Activated naive CD8-positive, alpha-beta T cell treated with anti-CD3 and anti-CD28 coated beads, Interleukin-2, amount 10 ng/mL, durations not matched to agents 7 days and 5 days (primary cell): ENCODE measurements around the gene ZNF335. TPM values are rescaled to one million over a fixed set of nuclear protein-coding genes. Genes with fewer than 3 reads are reported as not detected.
A peak's percentile ranks its signal among the peaks of the same experiment; 100 is the strongest.

Experiments
- ATAC-seq: fragments of 150-1000 bp; cut with Tn5 transposase; one replicate; pipeline ENCODE4 v1.10.0; 2021; ENCODE audit warnings: low read depth, moderate library complexity
- POLR2A ChIA-PET: fragments of 350-600 bp; sonication (Branson Sonifier 250); formaldehyde crosslinking; loops from one replicate; lab custom pipeline; 2021; ENCODE audit warnings: antibody characterized with exemption; lab: Charles Lee
- DNase-seq: peaks from one replicate; pipeline ENCODE4 v3.0.0; 2021
- H3K27ac Mint-ChIP-seq: one replicate; pipeline ENCODE4 v1.8.0; 2022; ENCODE audit warnings: mild to moderate bottlenecking, mixed read lengths
- H3K27me3 Mint-ChIP-seq: one replicate; pipeline ENCODE4 v1.8.0; 2022; ENCODE audit warnings: mild to moderate bottlenecking, moderate library complexity, mixed read lengths
- H3K36me3 Mint-ChIP-seq: one replicate; pipeline ENCODE4 v1.8.0; 2021; ENCODE audit warnings: mild to moderate bottlenecking, mixed read lengths
- H3K4me1 Mint-ChIP-seq: one replicate; pipeline ENCODE4 v1.8.0; 2021; ENCODE audit warnings: mixed read lengths
- H3K4me3 Mint-ChIP-seq: one replicate; pipeline ENCODE4 v1.8.0; 2022; ENCODE audit warnings: mild to moderate bottlenecking, moderate library complexity, mixed read lengths
- H3K9me3 Mint-ChIP-seq: one replicate; pipeline ENCODE4 v1.8.0; 2021; ENCODE audit warnings: mixed read lengths
- total RNA-seq, 2 experiments: library from RNA; stranded (reverse); gene quantifications; one replicate each; pipeline ENCODE4 v1.2.3, GENCODE V29; 2021

The ZNF335 gene
- total RNA-seq, 2 experiments from 2014 or later: 43.3 to 43.7 TPM

DNA sequence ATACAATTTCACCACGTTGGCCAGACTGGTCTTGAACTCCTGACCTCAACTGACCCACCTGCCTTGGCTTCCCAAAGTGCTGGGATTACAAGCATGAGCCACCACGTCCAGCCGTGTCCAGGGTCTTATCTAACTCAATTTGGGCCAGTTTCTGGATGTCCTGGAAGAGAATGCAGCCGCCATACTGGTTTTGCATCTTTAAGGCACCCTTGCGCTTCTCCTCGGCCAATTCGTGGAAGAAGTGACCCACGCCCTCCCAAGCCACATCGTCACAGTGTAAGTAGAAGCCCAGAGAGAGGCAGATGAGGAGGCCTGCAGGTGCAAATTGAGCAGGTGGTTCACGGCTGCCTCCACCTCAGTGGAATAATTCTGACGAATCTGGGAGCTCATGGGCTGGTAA lies 3.7 kb upstream of the ZNF335 start:
- DNase-seq: no peak
- POLR2A ChIA-PET: no interaction called here
- H3K36me3 Mint-ChIP-seq: peaks cover 1% of the 10 kb centered on the region
- no peak overlapping the region for H3K4me3 Mint-ChIP-seq
- ATAC-seq: no peak
- peaks cover 2% of the 10 kb centered on the region for H3K4me1 Mint-ChIP-seq
- H3K9me3 Mint-ChIP-seq: no peaks in the 10 kb centered on the region
- peak overlapping the region; percentile 7 for H3K27ac Mint-ChIP-seq
- peaks cover 22% of the 10 kb centered on the region for H3K27me3 Mint-ChIP-seq

DNA sequence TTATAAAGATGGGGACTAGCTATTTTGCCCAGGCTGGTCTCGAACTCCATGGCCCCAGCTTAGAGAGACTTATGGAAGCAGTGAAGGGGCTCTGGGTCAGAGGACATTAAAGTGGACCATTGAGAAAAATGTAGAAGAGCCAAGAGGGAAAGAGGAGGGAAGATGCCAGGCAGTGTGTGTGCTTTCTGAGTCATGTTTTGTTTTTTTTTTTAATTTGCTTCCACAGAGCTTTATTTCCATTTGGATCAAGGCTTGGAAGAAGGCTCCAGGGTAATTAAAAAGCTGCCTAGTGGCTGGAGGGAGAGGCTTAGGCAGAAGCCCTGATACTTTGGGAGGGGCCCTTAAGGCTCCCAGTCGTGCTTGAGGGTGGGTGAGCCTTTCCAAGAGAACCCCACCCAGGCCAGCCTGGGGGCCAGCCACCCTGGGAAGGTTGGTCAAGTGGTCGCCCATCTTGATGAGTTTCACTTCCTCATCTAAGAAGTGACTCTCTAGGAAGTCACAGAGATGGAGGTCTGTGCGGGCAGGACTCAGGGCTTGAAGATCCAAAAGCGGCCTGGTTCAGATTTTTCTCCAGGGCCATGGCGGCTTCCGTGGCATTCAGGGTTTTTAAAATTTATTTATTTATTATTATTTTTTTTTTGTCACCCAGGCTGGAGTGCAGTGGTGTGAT lies 3.0 kb upstream of the ZNF335 start:
- Mint-ChIP-seq H3K9me3 (no peaks in the 10 kb centered on the region), H3K27me3 (peaks cover 22% of the 10 kb centered on the region), H3K36me3 (peaks cover 1% of the 10 kb centered on the region), H3K4me1 (peaks cover 8% of the 10 kb centered on the region), H3K27ac (no peak overlapping the region), H3K4me3 (no peak overlapping the region)
- ATAC-seq (no peak), DNase-seq (no peak)
- POLR2A ChIA-PET: interaction anchor here (1.0 kb wide), 1 partner anchor 8 kb away, joined by 3 read pairs; no protein-coding TSS in a partner anchor

DNA sequence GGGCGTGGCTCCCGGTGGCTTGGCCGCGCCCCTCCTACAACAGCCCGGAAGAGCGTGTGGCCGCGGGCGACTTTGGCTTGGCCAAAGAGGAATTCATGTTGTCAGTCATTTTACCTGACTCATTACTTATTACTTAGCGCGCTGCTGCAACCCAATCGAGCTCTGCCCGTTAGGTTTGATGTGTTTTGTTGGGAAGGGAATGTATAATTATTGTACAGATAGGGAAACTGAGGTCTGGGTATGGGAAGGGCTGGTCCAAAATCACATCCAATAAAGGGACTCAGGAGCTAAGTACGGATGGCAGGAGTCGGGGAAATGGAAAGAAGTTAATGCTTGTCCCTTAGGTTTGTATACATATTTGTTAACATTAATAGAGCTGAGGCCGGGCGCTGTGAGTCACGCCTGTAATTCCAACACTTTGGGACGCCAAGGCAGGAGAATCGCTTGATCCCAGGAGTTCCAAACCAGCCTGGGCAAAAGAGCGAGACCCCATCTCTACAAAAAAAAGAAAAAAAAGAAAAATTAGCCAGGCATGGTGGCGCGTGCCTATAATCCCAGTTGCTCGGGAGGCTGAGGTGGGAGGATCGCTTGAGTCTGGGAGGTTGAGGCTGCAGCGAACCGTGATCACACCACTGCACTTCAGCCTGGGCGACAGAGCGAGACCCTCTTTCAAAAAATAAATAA lies 639 bp upstream of the ZNF335 start:
- peak overlapping the region; percentile 91 for H3K27ac Mint-ChIP-seq
- DNase-seq (no peak), ATAC-seq (no peak)
- peaks cover 1% of the 10 kb centered on the region for H3K36me3 Mint-ChIP-seq
- H3K27me3 Mint-ChIP-seq: peaks cover 5% of the 10 kb centered on the region
- H3K9me3 Mint-ChIP-seq: no peaks in the 10 kb centered on the region
- POLR2A ChIA-PET: interaction anchor here (0.6 to 6.0 kb wide), 13 partner anchors 9 to 116 kb away, joined by 3 to 93 read pairs (median 4); partner anchors contain the start of genes ACOT8, PCIF1, ZSWIM1 and ZSWIM3
- peaks cover 12% of the 10 kb centered on the region for H3K4me1 Mint-ChIP-seq
- peak overlapping the region; percentile 84 for H3K4me3 Mint-ChIP-seq

GRCh38 chr20:45971425-45971674 lies 653 bp downstream of the ZNF335 start:
- POLR2A ChIA-PET: interaction anchor here (1.1 to 6.0 kb wide), 10 partner anchors 12 to 393 kb away, joined by 4 to 93 read pairs (median 8); partner anchors contain the start of genes ACOT8, DNTTIP1, PCIF1 and WFDC3
- no peaks in the 10 kb centered on the region for H3K27me3 Mint-ChIP-seq
- no peak for ATAC-seq

GRCh38 chr20:45970646-45971424 lies 1.2 kb downstream of the ZNF335 start:
- Mint-ChIP-seq H3K4me1 (peaks cover 12% of the 10 kb centered on the region), H3K27ac (peak overlapping the region; percentile 91), H3K36me3 (peaks cover 5% of the 10 kb centered on the region), H3K4me3 (peak overlapping the region; percentile 84), H3K9me3 (no peaks in the 10 kb centered on the region), H3K27me3 (no peaks in the 10 kb centered on the region)
- POLR2A ChIA-PET: interaction anchor here (0.6 to 6.0 kb wide), 22 partner anchors 10 to 647 kb away, joined by 3 to 93 read pairs (median 4); partner anchors contain the start of genes ACOT8, CTSA, DNTTIP1 and ELMO2
- DNase-seq (no peak), ATAC-seq (peak; percentile 2)

More at GRCh38 chr20:45971425-45971674, 653 bp downstream of the ZNF335 start:
- peaks cover 12% of the 10 kb centered on the region for H3K4me1 Mint-ChIP-seq
- H3K9me3 Mint-ChIP-seq: no peaks in the 10 kb centered on the region
- H3K36me3 Mint-ChIP-seq: peaks cover 5% of the 10 kb centered on the region
- DNase-seq: no peak
- peak overlapping the region; percentile 91 for H3K27ac Mint-ChIP-seq
- peak overlapping the region; percentile 84 for H3K4me3 Mint-ChIP-seq

GRCh38 chr20:45969712-45970634 lies 2.0 kb downstream of the ZNF335 start:
- Mint-ChIP-seq H3K4me3 (peak overlapping the region; percentile 84), H3K27me3 (no peaks in the 10 kb centered on the region), H3K9me3 (no peaks in the 10 kb centered on the region), H3K36me3 (peaks cover 5% of the 10 kb centered on the region), H3K27ac (peak overlapping the region; percentile 91), H3K4me1 (peaks cover 12% of the 10 kb centered on the region)
- no peak for DNase-seq
- no peak for ATAC-seq
- POLR2A ChIA-PET: interaction anchor here (0.6 to 6.0 kb wide), 19 partner anchors 9 to 1325 kb away, joined by 3 to 93 read pairs (median 5); partner anchors contain the start of genes ACOT8, CTSA, DNTTIP1 and ELMO2

DNA sequence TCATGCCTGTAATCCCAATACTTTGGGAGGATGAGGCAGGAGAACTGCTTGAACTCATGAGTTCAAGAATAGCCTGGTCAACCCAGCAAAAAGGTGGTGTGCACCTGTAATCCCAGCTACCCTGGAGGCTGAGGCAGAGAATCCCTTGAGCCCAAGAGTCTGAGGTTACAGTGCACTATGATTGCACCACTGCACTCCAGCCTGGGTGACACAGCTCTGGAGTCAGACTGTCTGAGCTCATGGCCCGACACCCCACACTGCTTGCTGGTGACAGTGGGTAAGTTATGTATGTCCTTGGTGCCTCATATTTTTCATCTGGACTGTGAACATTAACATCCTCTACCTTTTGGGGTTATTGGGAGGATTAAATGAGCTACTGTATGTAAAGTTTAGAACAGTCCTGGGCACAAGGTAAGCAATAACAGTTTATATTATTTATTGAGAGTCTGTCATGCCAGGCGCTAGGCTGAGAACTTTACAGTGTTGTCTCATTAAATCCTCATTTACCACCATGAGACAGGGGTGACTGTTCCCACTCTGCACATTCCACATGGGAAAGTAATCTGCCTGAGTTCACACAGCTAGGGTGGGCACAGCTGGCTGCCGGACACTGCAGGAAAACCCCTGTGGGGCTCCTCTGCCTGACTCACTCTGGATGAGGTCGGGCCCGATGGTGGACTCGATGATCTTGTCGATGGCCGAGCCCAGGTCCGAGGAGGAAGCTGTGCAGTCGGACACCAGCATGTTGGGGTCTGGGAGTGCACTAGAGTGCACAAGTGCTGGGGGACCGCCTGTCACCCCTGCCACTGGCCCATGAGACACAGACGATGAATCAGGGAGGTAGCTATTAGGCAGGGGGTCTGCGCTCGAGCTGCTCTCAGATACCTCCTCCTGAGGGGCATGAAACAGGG lies 2.9 kb downstream of the ZNF335 start:
- H3K4me3 Mint-ChIP-seq: no peak overlapping the region
- peak overlapping the region; percentile 38 for H3K27ac Mint-ChIP-seq
- H3K36me3 Mint-ChIP-seq: peaks cover 7% of the 10 kb centered on the region

DNA sequence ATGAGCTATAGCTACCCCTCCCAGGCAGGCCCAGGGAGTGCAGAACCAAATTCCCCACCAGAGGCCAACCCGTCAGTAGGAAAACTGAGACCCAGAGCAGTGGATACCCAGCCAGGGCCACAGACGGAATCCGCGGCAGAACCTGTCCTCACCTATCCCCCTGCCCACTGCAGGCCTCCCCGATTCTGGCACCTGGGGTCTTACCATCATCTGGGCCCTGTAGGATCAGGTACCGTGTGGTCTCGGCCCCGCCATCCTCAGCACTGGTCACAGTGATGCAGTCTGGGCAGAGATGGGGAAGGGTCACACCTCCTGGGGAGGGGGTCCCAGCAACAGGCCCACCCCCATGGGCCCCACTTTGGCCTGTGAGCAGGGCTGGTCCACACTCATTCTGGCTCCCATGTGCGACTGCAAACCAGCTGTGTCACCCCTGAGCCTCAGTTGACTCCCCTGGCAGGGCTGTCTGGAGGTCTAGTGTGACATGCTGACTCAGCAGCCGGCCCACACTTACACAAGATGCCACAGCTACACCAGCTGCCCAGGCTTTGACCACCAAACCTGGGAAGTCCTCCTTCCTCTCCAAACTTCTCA lies 3.8 kb downstream of the ZNF335 start:
- H3K27me3 Mint-ChIP-seq: no peaks in the 10 kb centered on the region
- ATAC-seq: no peak
- H3K9me3 Mint-ChIP-seq: no peaks in the 10 kb centered on the region
- peaks cover 7% of the 10 kb centered on the region for H3K36me3 Mint-ChIP-seq
- peaks cover 12% of the 10 kb centered on the region for H3K4me1 Mint-ChIP-seq
- no peak overlapping the region for H3K4me3 Mint-ChIP-seq
- H3K27ac Mint-ChIP-seq: no peak overlapping the region
- no peak for DNase-seq
- POLR2A ChIA-PET: interaction anchor here (6.0 kb wide), 1 partner anchor 33 kb away, joined by 93 read pairs; the partner anchor contains the start of gene PCIF1

More for the DNA sequence above, 2.9 kb downstream of the ZNF335 start:
- Mint-ChIP-seq H3K27me3 (no peaks in the 10 kb centered on the region), H3K4me1 (peaks cover 12% of the 10 kb centered on the region), H3K9me3 (no peaks in the 10 kb centered on the region)
- ATAC-seq (no peak), DNase-seq (no peak)
- POLR2A ChIA-PET: interaction anchor here (1.1 to 6.0 kb wide), 11 partner anchors 11 to 645 kb away, joined by 3 to 93 read pairs (median 7); partner anchors contain the start of genes ACOT8, CTSA, DNTTIP1 and NEURL2

- POLR2A ChIA-PET: no interaction called here
- no peaks in the 10 kb centered on the region for H3K27me3 Mint-ChIP-seq
- H3K9me3 Mint-ChIP-seq: no peaks in the 10 kb centered on the region
- H3K4me3 Mint-ChIP-seq: no peak overlapping the region
- DNase-seq: no peak
- H3K27ac Mint-ChIP-seq: no peak overlapping the region
- H3K36me3 Mint-ChIP-seq: peaks cover 8% of the 10 kb centered on the region
- peaks cover 12% of the 10 kb centered on the region for H3K4me1 Mint-ChIP-seq
- ATAC-seq: no peak
These were observed 4.4 kb downstream of the ZNF335 start for GRCh38 chr20:45967551-45968080.

DNA sequence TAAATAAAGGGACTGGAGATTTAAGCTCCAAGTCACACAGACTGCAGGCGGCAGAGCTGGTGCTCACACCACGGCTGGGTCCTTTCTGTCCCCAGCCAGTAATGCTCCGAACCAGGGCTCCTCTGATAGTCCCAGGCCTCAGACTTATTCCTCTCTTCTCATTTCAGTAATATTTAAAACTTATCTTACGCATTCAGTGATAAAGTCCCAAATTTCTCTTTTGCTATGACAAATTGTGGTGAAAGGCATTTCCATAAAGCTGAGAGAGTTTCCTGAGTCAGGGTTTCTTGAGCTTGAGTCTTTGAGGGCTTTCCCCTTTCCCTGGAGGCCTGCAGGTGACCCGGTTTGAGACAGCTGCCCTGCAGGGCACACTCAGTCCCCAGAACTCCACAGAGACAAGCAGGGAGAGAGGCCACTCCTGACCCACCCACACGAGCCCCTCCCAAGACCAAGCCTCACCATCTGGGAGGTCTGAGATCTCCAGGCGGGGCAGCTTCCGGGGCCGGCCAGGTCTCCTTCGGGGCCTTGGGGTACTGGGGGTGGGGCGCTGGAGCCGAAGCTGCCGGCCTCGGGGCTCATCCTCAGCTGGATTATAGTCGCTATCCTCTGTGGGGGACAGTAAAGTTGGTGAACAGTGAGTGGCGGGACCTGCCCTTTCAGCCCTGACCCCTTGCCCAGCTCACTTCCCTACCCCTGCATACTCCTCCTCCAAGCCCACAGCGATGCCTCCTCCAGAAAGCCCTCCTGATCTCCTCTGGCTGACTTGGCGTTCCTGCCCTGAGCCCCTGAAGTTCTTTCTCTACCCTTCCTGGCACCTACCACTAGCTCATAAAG lies 6.6 kb downstream of the ZNF335 start:
- POLR2A ChIA-PET: interaction anchor here (0.5 to 1.7 kb wide), 3 partner anchors 31 to 154 kb away, joined by 3 to 7 read pairs (median 4); partner anchors contain the start of gene PCIF1
- DNase-seq (no peak), ATAC-seq (no peak)
- H3K36me3 Mint-ChIP-seq: peaks cover 7% of the 10 kb centered on the region
- no peaks in the 10 kb centered on the region for H3K9me3 Mint-ChIP-seq
- no peaks in the 10 kb centered on the region for H3K27me3 Mint-ChIP-seq
- no peak overlapping the region for H3K27ac Mint-ChIP-seq
- H3K4me1 Mint-ChIP-seq: peaks cover 8% of the 10 kb centered on the region
- no peak overlapping the region for H3K4me3 Mint-ChIP-seq
